ENCODE measurements around the gene C19orf12.
"Not testable (repeated sequence)": the region's sequence is repeated elsewhere in the genome, so short reads cannot be mapped to it uniquely, and the experiment has no call there.

C19orf12 gene

GRCh38 chr19:29712744-29713516 lies 2.1 kb downstream of the C19orf12 start:
- Mint-ChIP-seq H3K27me3 (ENCODE audit: low read depth) (no peaks in the 10 kb centered on the region), H3K36me3 (ENCODE audit: low read depth) (peaks cover 22% of the 10 kb centered on the region), H3K27ac (peak overlapping the region; percentile 99), H3K4me3 (peak overlapping the region; percentile 99), H3K9me3 (no peaks in the 10 kb centered on the region), H3K4me1 (ENCODE audit: low read depth) (peaks cover 50% of the 10 kb centered on the region)

- H3K4me3 Mint-ChIP-seq = peak overlapping the region; percentile 73
Measured at GRCh38 chr19:29711584-29712132, 3.4 kb downstream of the C19orf12 start.

GRCh38 chr19:29709440-29709798 lies 5.6 kb downstream of the C19orf12 start:
- Mint-ChIP-seq H3K4me1 (ENCODE audit: low read depth) (peaks cover 60% of the 10 kb centered on the region), H3K36me3 (ENCODE audit: low read depth) (peaks cover 45% of the 10 kb centered on the region), H3K27ac (peak overlapping the region; percentile 29)
- H3K4me3 Mint-ChIP-seq; H3K9me3 Mint-ChIP-seq; H3K27me3 Mint-ChIP-seq (ENCODE audit: low read depth): not testable (repeated sequence)

More at GRCh38 chr19:29711584-29712132, 3.4 kb downstream of the C19orf12 start:
- Mint-ChIP-seq H3K4me1 (ENCODE audit: low read depth) (peaks cover 51% of the 10 kb centered on the region), H3K36me3 (ENCODE audit: low read depth) (peaks cover 29% of the 10 kb centered on the region), H3K27ac (peak overlapping the region; percentile 82), H3K27me3 (ENCODE audit: low read depth) (no peaks in the 10 kb centered on the region), H3K9me3 (no peaks in the 10 kb centered on the region)

- no peak overlapping the region for H3K4me3 Mint-ChIP-seq
- H3K9me3 Mint-ChIP-seq = no peaks in the 10 kb centered on the region
- no peaks in the 10 kb centered on the region for H3K27me3 Mint-ChIP-seq (ENCODE audit: low read depth)
- peaks cover 57% of the 10 kb centered on the region for H3K4me1 Mint-ChIP-seq (ENCODE audit: low read depth)
- H3K27ac Mint-ChIP-seq = peak overlapping the region; percentile 29
- H3K36me3 Mint-ChIP-seq (ENCODE audit: low read depth) = peaks cover 46% of the 10 kb centered on the region
Measured at GRCh38 chr19:29708554-29709439, 6.3 kb downstream of the C19orf12 start.

GRCh38 chr19:29706635-29707034 lies 8.4 kb downstream of the C19orf12 start:
- peaks cover 40% of the 10 kb centered on the region for H3K4me1 Mint-ChIP-seq (ENCODE audit: low read depth)
- peaks cover 36% of the 10 kb centered on the region for H3K36me3 Mint-ChIP-seq (ENCODE audit: low read depth)
- H3K9me3 Mint-ChIP-seq = no peaks in the 10 kb centered on the region
- no peaks in the 10 kb centered on the region for H3K27me3 Mint-ChIP-seq (ENCODE audit: low read depth)
- no peak overlapping the region for H3K4me3 Mint-ChIP-seq
- H3K27ac Mint-ChIP-seq = no peak overlapping the region

GRCh38 chr19:29705706-29706105 lies 9.4 kb downstream of the C19orf12 start:
- H3K4me1 Mint-ChIP-seq (ENCODE audit: low read depth) = peaks cover 35% of the 10 kb centered on the region
- no peaks in the 10 kb centered on the region for H3K27me3 Mint-ChIP-seq (ENCODE audit: low read depth)
- peak overlapping the region; percentile 94 for H3K27ac Mint-ChIP-seq

GRCh38 chr19:29704562-29705558 lies 10.2 kb downstream of the C19orf12 start:
- Mint-ChIP-seq H3K9me3 (no peaks in the 10 kb centered on the region), H3K36me3 (ENCODE audit: low read depth) (peaks cover 33% of the 10 kb centered on the region), H3K4me3 (peak overlapping the region; percentile 56), H3K27ac (peak overlapping the region; percentile 94), H3K4me1 (ENCODE audit: low read depth) (peaks cover 27% of the 10 kb centered on the region), H3K27me3 (ENCODE audit: low read depth) (no peaks in the 10 kb centered on the region)

More at GRCh38 chr19:29705706-29706105, 9.4 kb downstream of the C19orf12 start:
- Mint-ChIP-seq H3K36me3 (ENCODE audit: low read depth) (peaks cover 34% of the 10 kb centered on the region), H3K9me3 (no peaks in the 10 kb centered on the region), H3K4me3 (no peak overlapping the region)

- no peak overlapping the region for H3K27ac Mint-ChIP-seq
- no peak overlapping the region for H3K4me3 Mint-ChIP-seq
- H3K9me3 Mint-ChIP-seq = no peaks in the 10 kb centered on the region
- H3K36me3 Mint-ChIP-seq (ENCODE audit: low read depth) = peaks cover 29% of the 10 kb centered on the region
- H3K4me1 Mint-ChIP-seq (ENCODE audit: low read depth) = peaks cover 22% of the 10 kb centered on the region
- H3K27me3 Mint-ChIP-seq (ENCODE audit: low read depth) = no peaks in the 10 kb centered on the region
Measured at GRCh38 chr19:29702963-29703320, 12.1 kb downstream of the C19orf12 start.

GRCh38 chr19:29702161-29702962 lies 12.7 kb downstream of the C19orf12 start:
- Mint-ChIP-seq H3K27me3 (ENCODE audit: low read depth) (no peaks in the 10 kb centered on the region), H3K27ac (no peak overlapping the region), H3K36me3 (ENCODE audit: low read depth) (peaks cover 25% of the 10 kb centered on the region), H3K4me1 (ENCODE audit: low read depth) (peaks cover 22% of the 10 kb centered on the region), H3K9me3 (no peaks in the 10 kb centered on the region), H3K4me3 (no peak overlapping the region)

- H3K27ac Mint-ChIP-seq = no peak overlapping the region
- H3K9me3 Mint-ChIP-seq = no peaks in the 10 kb centered on the region
Measured at GRCh38 chr19:29700498-29700897, 14.6 kb downstream of the C19orf12 start.

GRCh38 chr19:29699861-29700260 lies 15.2 kb downstream of the C19orf12 start:
- Mint-ChIP-seq H3K36me3 (ENCODE audit: low read depth) (peaks cover 11% of the 10 kb centered on the region), H3K27ac (no peak overlapping the region), H3K4me1 (ENCODE audit: low read depth) (peaks cover 8% of the 10 kb centered on the region)

More at GRCh38 chr19:29700498-29700897, 14.6 kb downstream of the C19orf12 start:
- Mint-ChIP-seq H3K4me3 (no peak overlapping the region), H3K27me3 (ENCODE audit: low read depth) (no peaks in the 10 kb centered on the region), H3K36me3 (ENCODE audit: low read depth) (peaks cover 16% of the 10 kb centered on the region), H3K4me1 (ENCODE audit: low read depth) (peaks cover 12% of the 10 kb centered on the region)

GRCh38 chr19:29697523-29698261 lies 17.4 kb downstream of the C19orf12 start:
- Mint-ChIP-seq H3K27ac (peak overlapping the region; percentile 41), H3K4me3 (no peak overlapping the region), H3K36me3 (ENCODE audit: low read depth) (peaks cover 3% of the 10 kb centered on the region), H3K9me3 (no peaks in the 10 kb centered on the region), H3K4me1 (ENCODE audit: low read depth) (peaks cover 11% of the 10 kb centered on the region), H3K27me3 (ENCODE audit: low read depth) (no peaks in the 10 kb centered on the region)

More at GRCh38 chr19:29699861-29700260, 15.2 kb downstream of the C19orf12 start:
- Mint-ChIP-seq H3K4me3 (no peak overlapping the region), H3K27me3 (ENCODE audit: low read depth) (no peaks in the 10 kb centered on the region), H3K9me3 (no peaks in the 10 kb centered on the region)

- peaks cover 1% of the 10 kb centered on the region for H3K36me3 Mint-ChIP-seq (ENCODE audit: low read depth)
- no peaks in the 10 kb centered on the region for H3K27me3 Mint-ChIP-seq (ENCODE audit: low read depth)
- H3K27ac Mint-ChIP-seq = no peak overlapping the region
- H3K4me3 Mint-ChIP-seq = no peak overlapping the region
- H3K9me3 Mint-ChIP-seq = no peaks in the 10 kb centered on the region
- peaks cover 12% of the 10 kb centered on the region for H3K4me1 Mint-ChIP-seq (ENCODE audit: low read depth)
Measured at GRCh38 chr19:29696565-29696846, 18.6 kb downstream of the C19orf12 start.

All from T-helper 1 cell treated with Interleukin-12 subunit alpha and Interleukin-12 subunit beta and Interleukin-4 antibody, amounts not matched to agents 30 μg/mL and 1 μg/mL, for 36 hours (primary cell).